H1 (cell line): ENCODE measurements around the gene TBX3. TPM values are rescaled to one million over a fixed set of nuclear protein-coding genes. Genes with fewer than 3 reads are reported as not detected.

Experiments used
- EP300 ChIP-seq, 2 experiments: IDR thresholded peaks; 1 replicate in 1 of 2; 2 replicates in 1 of 2; pipeline ENCODE4 v1.6.1; 2011 to 2012; ENCODE audit warnings: low read depth in 2 of 2, low read length in 2 of 2, mild to moderate bottlenecking in 2 of 2, borderline replicate concordance in 1 of 2, inconsistent platforms in 1 of 2, moderate library complexity in 1 of 2
- polyA plus RNA-seq, 7 experiments: library from polyadenylated mRNA; depleted of rRNA in 3 of 7; stranded (reverse) in 5 of 7; unstranded in 2 of 7; fragments of >200 nt in 5 of 7; fragments of 200-250 nt in 2 of 7; gene quantifications; 1 replicate in 5 of 7; 2 replicates in 1 of 7; 4 replicates in 1 of 7; pipeline versions ENCODE4 v1.2.1 to v1.2.3, GENCODE V29; 2011 to 2013; ENCODE audit warnings: missing spikeins in 2 of 7, mixed read lengths in 2 of 7
- total RNA-seq: library from RNA; stranded (reverse); fragmentation: NEBNext Ultra II Directional; extraction: Animal tissue kit (Norgen Biotek cat#: 25700); gene quantifications from 2 replicates; pipeline ENCODE4 v1.2.1, GENCODE V29; 2021

The TBX3 gene
- total and polyA plus RNA-seq, 2 of the 8 experiments (the other 6 are each of a cell fraction or from before 2014, with no cell fraction given): 0.09 to 1.0 TPM

DNA sequence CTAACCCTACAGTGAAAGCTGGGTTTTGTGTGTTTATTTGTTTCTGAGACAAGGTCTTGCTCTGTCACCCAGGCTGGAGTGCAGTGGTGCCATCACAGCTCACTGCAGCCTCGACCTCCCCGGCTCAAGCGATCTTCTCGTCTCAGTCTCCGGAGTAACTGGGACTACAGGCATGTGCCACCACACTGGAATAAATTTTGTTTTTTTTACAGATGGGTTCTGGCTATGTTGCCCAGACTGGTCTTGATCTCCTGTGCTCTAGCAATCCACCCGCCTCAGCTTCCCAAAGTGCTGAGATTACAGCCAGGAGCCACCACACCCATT, 26.4 kb downstream of the TBX3 start (continued):
- no peak for TF ChIP-seq EP300 (IDR thresholded peaks at IDR 0.05; ENCODE audit: borderline replicate concordance in 1 of 2, low read depth in 2 of 2, low read length in 2 of 2)
